Peyer's patch (tissue), 4 donors: ENCODE measurements around the gene SEZ6. TPM values are rescaled to one million over a fixed set of nuclear protein-coding genes. Genes with fewer than 3 reads are reported as not detected.

Experiments used
- DNase-seq, 3 donors: peaks; one replicate each; pipeline ENCODE4 v3.0.0-alpha.2; 2017 to 2019
- H3K27ac ChIP-seq, 4 donors: fragments of 200-600 bp; sonication (generic); one replicate each; pipeline ENCODE4 v1.5.1; 2016 to 2019
- H3K27me3 ChIP-seq, 2 donors: fragments of 200-600 bp; sonication (generic); one replicate each; pipeline ENCODE4 v1.5.1; 2019
- H3K36me3 ChIP-seq, 3 donors: fragments of 200-600 bp; sonication (generic); one replicate each; pipeline ENCODE4 v1.5.1; 2016 to 2019
- H3K4me1 ChIP-seq, 4 donors: fragments of 200-600 bp; sonication (generic); one replicate each; pipeline ENCODE4 v1.5.1; 2016 to 2019
- H3K4me3 ChIP-seq, 4 donors: fragments of 200-600 bp; sonication (generic); 1 replicate in 3 of 4; 2 replicates in 1 of 4; pipeline ENCODE4 v1.5.1; 2016 to 2019; ENCODE audit warnings: mild to moderate bottlenecking in 1 of 4
- H3K9me3 ChIP-seq, 4 donors: fragments of 200-600 bp; sonication (generic); one replicate each; pipeline ENCODE4 v1.5.1; 2016 to 2019; ENCODE audit warnings: mild to moderate bottlenecking in 1 of 4
- CTCF ChIP-seq, 6 experiments: fragments of 450-650 bp in 4 of 6; fragments of 200-600 bp in 2 of 6; sonication (generic) in 1 of 6; IDR thresholded peaks; one replicate each; pipeline ENCODE4 v1.5.1; 2017 to 2019; ENCODE audit warnings: antibody characterized with exemption in 6 of 6, mild to moderate bottlenecking in 3 of 6, moderate library complexity in 1 of 6
- POLR2A ChIP-seq, 2 donors: fragments of 450-650 bp; IDR thresholded peaks; one replicate each; pipeline ENCODE4 v1.5.1; 2017; ENCODE audit warnings: antibody characterized with exemption in 2 of 2, mild to moderate bottlenecking in 2 of 2, moderate library complexity in 2 of 2
- total RNA-seq, 4 donors: library from RNA; depleted of rRNA; stranded (reverse); fragments of >200 nt; gene quantifications; one replicate each; pipeline ENCODE4 v1.1.0, GENCODE V29; 2016

The SEZ6 gene
- total RNA-seq, 4 donors from 2014 or later, result 0.66 to 1.1 TPM; not detected in 2

GRCh38 chr17:29014716-29015115 lies 8.9 kb upstream of the SEZ6 start:
- H3K36me3 ChIP-seq, result no peaks in the 10 kb centered on the region
- H3K4me3 ChIP-seq, result no peak overlapping the region
- no peak for DNase-seq
- peaks cover 0 to 3% (median under 1%) of the 10 kb centered on the region in 4 donors for H3K4me1 ChIP-seq
- TF ChIP-seq CTCF (IDR thresholded peaks at IDR 0.05), result no peak
- no peak for TF ChIP-seq POLR2A (IDR thresholded peaks at IDR 0.05)
- H3K9me3 ChIP-seq, result no peaks in the 10 kb centered on the region
- H3K27ac ChIP-seq, result no peak overlapping the region
- H3K27me3 ChIP-seq, result no peaks in the 10 kb centered on the region

GRCh38 chr17:29012535-29012934 lies 6.7 kb upstream of the SEZ6 start:
- Histone ChIP-seq H3K27me3 (no peaks in the 10 kb centered on the region), H3K4me1 (no peaks in the 10 kb centered on the region), H3K36me3 (no peaks in the 10 kb centered on the region), H3K4me3 (no peak overlapping the region), H3K27ac (no peak overlapping the region), H3K9me3 (no peaks in the 10 kb centered on the region)
- DNase-seq, result no peak
- TF ChIP-seq POLR2A (IDR thresholded peaks at IDR 0.05), result no peak
- no peak for TF ChIP-seq CTCF (IDR thresholded peaks at IDR 0.05)

GRCh38 chr17:29010586-29010985 lies 4.8 kb upstream of the SEZ6 start:
- TF ChIP-seq CTCF (IDR thresholded peaks at IDR 0.05) (no peak), POLR2A (IDR thresholded peaks at IDR 0.05) (no peak)
- H3K9me3 ChIP-seq, result no peaks in the 10 kb centered on the region
- H3K36me3 ChIP-seq, result no peaks in the 10 kb centered on the region
- H3K27ac ChIP-seq, result no peak overlapping the region
- H3K4me3 ChIP-seq, result no peak overlapping the region
- no peaks in the 10 kb centered on the region for H3K27me3 ChIP-seq
- DNase-seq, result no peak
- peaks cover 0 to 6% (median 2%) of the 10 kb centered on the region in 4 donors for H3K4me1 ChIP-seq

- no peak for TF ChIP-seq POLR2A (IDR thresholded peaks at IDR 0.05)
- TF ChIP-seq CTCF (IDR thresholded peaks at IDR 0.05), result no peak
- H3K27me3 ChIP-seq, result peaks cover 0 to 2% of the 10 kb centered on the region in 2 donors
- H3K4me3 ChIP-seq, result no peak overlapping the region
- H3K36me3 ChIP-seq, result no peaks in the 10 kb centered on the region
- DNase-seq, result no peak
- H3K27ac ChIP-seq, result no peak overlapping the region
- H3K4me1 ChIP-seq, result peaks cover 0 to 7% (median 3%) of the 10 kb centered on the region in 4 donors
- H3K9me3 ChIP-seq, result no peaks in the 10 kb centered on the region
Measured at GRCh38 chr17:29010129-29010528, 4.3 kb upstream of the SEZ6 start.

GRCh38 chr17:29008591-29008990 lies 2.8 kb upstream of the SEZ6 start:
- Histone ChIP-seq H3K9me3 (no peaks in the 10 kb centered on the region), H3K27ac (no peak overlapping the region), H3K36me3 (no peaks in the 10 kb centered on the region), H3K4me1 (peaks cover 0 to 7% (median 3%) of the 10 kb centered on the region in 4 donors), H3K4me3 (no peak overlapping the region), H3K27me3 (peaks cover 0 to 4% of the 10 kb centered on the region in 2 donors)
- no peak for TF ChIP-seq CTCF (IDR thresholded peaks at IDR 0.05)
- no peak for DNase-seq

GRCh38 chr17:29007860-29008455 lies 2.1 kb upstream of the SEZ6 start:
- no peak for DNase-seq
- H3K4me1 ChIP-seq, result peaks cover 0 to 7% (median 3%) of the 10 kb centered on the region in 4 donors
- peaks cover 0 to 4% of the 10 kb centered on the region in 2 donors for H3K27me3 ChIP-seq
- no peak overlapping the region for H3K4me3 ChIP-seq
- TF ChIP-seq POLR2A (IDR thresholded peaks at IDR 0.05), result no peak
- TF ChIP-seq CTCF (IDR thresholded peaks at IDR 0.05), result no peak
- H3K36me3 ChIP-seq, result no peaks in the 10 kb centered on the region
- H3K9me3 ChIP-seq, result no peaks in the 10 kb centered on the region
- H3K27ac ChIP-seq, result no peak overlapping the region
